Measurements from ENCODE around the gene LACRT.

DNA sequence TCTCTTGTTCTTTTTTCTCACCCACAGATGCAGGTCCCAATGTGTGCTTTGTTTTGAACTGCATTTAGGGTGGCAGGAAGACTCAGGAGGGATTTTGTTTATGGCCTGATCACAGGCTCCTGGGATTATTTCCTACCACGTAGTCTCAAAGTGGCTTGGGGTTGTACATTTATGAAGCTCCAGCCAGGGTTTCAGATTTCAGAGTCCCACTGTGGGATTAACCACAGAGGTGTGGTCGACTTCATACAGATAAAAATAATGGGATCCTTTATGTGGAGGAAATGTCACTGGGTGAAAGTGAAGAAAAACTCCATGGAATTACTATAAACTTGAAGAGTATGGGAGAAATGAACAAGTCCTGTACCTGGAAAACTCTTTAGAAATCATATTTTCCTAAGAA is 32.0 kb downstream of the LACRT start:
- TF ChIP-seq, protein P1, sequence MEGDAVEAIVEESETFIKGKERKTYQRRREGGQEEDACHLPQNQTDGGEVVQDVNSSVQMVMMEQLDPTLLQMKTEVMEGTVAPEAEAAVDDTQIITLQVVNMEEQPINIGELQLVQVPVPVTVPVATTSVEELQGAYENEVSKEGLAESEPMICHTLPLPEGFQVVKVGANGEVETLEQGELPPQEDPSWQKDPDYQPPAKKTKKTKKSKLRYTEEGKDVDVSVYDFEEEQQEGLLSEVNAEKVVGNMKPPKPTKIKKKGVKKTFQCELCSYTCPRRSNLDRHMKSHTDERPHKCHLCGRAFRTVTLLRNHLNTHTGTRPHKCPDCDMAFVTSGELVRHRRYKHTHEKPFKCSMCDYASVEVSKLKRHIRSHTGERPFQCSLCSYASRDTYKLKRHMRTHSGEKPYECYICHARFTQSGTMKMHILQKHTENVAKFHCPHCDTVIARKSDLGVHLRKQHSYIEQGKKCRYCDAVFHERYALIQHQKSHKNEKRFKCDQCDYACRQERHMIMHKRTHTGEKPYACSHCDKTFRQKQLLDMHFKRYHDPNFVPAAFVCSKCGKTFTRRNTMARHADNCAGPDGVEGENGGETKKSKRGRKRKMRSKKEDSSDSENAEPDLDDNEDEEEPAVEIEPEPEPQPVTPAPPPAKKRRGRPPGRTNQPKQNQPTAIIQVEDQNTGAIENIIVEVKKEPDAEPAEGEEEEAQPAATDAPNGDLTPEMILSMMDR (conservative IDR thresholded peaks at IDR 0.05; ENCODE audit: low read depth, low read length) = no peak
- TF ChIP-seq RAD21 (IDR thresholded peaks at IDR 0.05; ENCODE audit: low read length) = no peak
- TF ChIP-seq NFE2L2 (IDR thresholded peaks at IDR 0.05; ENCODE audit: low read depth, low read length) = no peak
- no peak for TF ChIP-seq POLR2A (IDR thresholded peaks at IDR 0.05; ENCODE audit: low read depth, low read length)
- no peak for TF ChIP-seq MAZ (IDR thresholded peaks at IDR 0.05; ENCODE audit: borderline replicate concordance, low read depth, low read length)
